HG03175 (cell line): ENCODE results near the gene MAP3K5.
"Not testable (repeated sequence)": the region's sequence is repeated elsewhere in the genome, so short reads cannot be mapped to it uniquely, and the experiment has no call there.

ENCODE experiments used
- ATAC-seq: cut with Tn5 transposase; IDR thresholded peaks from one replicate; pipeline ENCODE4 v1.9.1; 2021; ENCODE audit warnings: mild to moderate bottlenecking, moderate library complexity; ENCODE audit not compliant: unreplicated experiment

The MAP3K5 gene

GRCh38 chr6:136792410-136793262 lies at the start of gene MAP3K5:
TSS of gene MAP3K5 (minus strand) at chr6:136792477. CDS start at chr6:136792157, 320 bp downstream.
- ATAC-seq = peak; percentile 65

- no peak for ATAC-seq
Measured at GRCh38 chr6:136840276-136841001, 48.2 kb upstream of the MAP3K5 start.

GRCh38 chr6:136831873-136832562 lies 39.7 kb upstream of the MAP3K5 start:
- ATAC-seq = no peak

GRCh38 chr6:136826216-136826615 lies 33.9 kb upstream of the MAP3K5 start:
- no peak for ATAC-seq

GRCh38 chr6:136823128-136823660 lies 30.9 kb upstream of the MAP3K5 start:
- ATAC-seq = no peak

GRCh38 chr6:136822376-136823127 lies 30.3 kb upstream of the MAP3K5 start, which contains the start of gene PEX7:
TSS of gene PEX7 (plus strand) at chr6:136822592. CDS start at chr6:136822666, 74 bp downstream.
- ATAC-seq = peak; percentile 97

GRCh38 chr6:136822046-136822375 lies 29.7 kb upstream of the MAP3K5 start:
- peak; percentile 2 for ATAC-seq

- no peak for ATAC-seq
Measured at GRCh38 chr6:136820561-136820960, 28.3 kb upstream of the MAP3K5 start.

- ATAC-seq = no peak
Measured at GRCh38 chr6:136816656-136817055, 24.4 kb upstream of the MAP3K5 start.

- not testable (repeated sequence) for ATAC-seq
Measured at GRCh38 chr6:136815608-136816007, 23.3 kb upstream of the MAP3K5 start.

GRCh38 chr6:136812174-136812573 lies 19.9 kb upstream of the MAP3K5 start:
- ATAC-seq = no peak

- ATAC-seq = no peak
Measured at GRCh38 chr6:136811272-136811671, 19.0 kb upstream of the MAP3K5 start.

GRCh38 chr6:136809091-136809860 lies 17.0 kb upstream of the MAP3K5 start:
- ATAC-seq = no peak

GRCh38 chr6:136803608-136804007 lies 11.3 kb upstream of the MAP3K5 start:
- ATAC-seq = no peak

- ATAC-seq = no peak
Measured at GRCh38 chr6:136801581-136801980, 9.3 kb upstream of the MAP3K5 start.

- ATAC-seq = no peak
Measured at GRCh38 chr6:136798044-136798443, 5.8 kb upstream of the MAP3K5 start.

- ATAC-seq = no peak
Measured at GRCh38 chr6:136795996-136796395, 3.7 kb upstream of the MAP3K5 start.

- no peak for ATAC-seq
Measured at GRCh38 chr6:136795386-136795785, 3.1 kb upstream of the MAP3K5 start.

- no peak for ATAC-seq
Measured at GRCh38 chr6:136793363-136793762, 1.1 kb upstream of the MAP3K5 start.

- no peak for ATAC-seq
Measured at GRCh38 chr6:136792095-136792409, 225 bp downstream of the MAP3K5 start.
